GM12875 (cell line): ENCODE results near the gene CXCR2.
"Not testable (repeated sequence)": the region's sequence is repeated elsewhere in the genome, so short reads cannot be mapped to it uniquely, and the experiment has no call there.

Experiments used
- H3K4me3 ChIP-seq: one replicate; pipeline ENCODE4 v1.5.1; 2011; ENCODE audit warnings: low read depth, low read length, control low read depth
- TF ChIP-seq, protein P1 (sequence below): IDR thresholded peaks from 2 replicates; pipeline ENCODE4 v1.5.1; 2011; ENCODE audit warnings: low read depth, mild to moderate bottlenecking, control low read depth, inconsistent platforms, low read length, moderate library complexity, borderline replicate concordance; ENCODE audit not compliant: insufficient read depth

Gene CXCR2

DNA sequence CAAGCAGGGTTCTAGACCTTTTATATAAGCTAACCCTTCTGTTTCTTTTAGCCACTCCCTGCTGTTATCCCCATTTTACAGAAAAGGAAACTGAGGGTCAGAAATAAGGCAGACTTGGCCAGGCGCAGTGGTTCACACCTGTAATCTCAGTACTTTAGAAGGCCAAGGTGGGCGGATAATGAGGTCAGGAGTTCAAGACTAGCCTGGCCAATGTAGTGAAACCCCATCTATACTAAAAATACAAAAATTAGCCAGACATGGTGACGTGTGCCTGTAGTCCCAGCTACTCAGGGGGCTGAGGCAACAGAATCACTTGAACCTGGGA lies 42.5 kb upstream of the CXCR2 start:
- H3K4me3 ChIP-seq: no peak overlapping the region

DNA sequence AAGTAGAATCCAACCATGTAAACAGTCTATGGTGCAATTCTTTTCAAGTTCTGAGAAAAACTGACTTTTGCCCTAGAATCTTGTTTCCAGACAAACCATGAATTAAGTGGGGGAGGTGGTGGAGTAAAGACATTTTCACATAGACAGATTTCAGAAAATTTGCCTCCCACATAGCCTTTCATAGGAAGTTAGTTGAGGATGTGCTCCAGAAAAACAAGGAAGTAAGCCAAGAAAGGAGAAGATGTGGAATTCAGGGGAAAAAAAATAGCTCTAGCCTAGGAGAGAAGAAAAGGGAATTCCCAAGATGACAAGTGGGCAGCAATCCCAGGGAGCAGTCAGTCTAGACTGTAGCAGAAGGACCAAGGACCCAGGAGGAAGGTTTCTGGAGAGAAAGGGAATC lies 39.4 kb upstream of the CXCR2 start:
- no peak overlapping the region for H3K4me3 ChIP-seq
- TF ChIP-seq, protein P1, sequence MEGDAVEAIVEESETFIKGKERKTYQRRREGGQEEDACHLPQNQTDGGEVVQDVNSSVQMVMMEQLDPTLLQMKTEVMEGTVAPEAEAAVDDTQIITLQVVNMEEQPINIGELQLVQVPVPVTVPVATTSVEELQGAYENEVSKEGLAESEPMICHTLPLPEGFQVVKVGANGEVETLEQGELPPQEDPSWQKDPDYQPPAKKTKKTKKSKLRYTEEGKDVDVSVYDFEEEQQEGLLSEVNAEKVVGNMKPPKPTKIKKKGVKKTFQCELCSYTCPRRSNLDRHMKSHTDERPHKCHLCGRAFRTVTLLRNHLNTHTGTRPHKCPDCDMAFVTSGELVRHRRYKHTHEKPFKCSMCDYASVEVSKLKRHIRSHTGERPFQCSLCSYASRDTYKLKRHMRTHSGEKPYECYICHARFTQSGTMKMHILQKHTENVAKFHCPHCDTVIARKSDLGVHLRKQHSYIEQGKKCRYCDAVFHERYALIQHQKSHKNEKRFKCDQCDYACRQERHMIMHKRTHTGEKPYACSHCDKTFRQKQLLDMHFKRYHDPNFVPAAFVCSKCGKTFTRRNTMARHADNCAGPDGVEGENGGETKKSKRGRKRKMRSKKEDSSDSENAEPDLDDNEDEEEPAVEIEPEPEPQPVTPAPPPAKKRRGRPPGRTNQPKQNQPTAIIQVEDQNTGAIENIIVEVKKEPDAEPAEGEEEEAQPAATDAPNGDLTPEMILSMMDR: no peak

More for the DNA sequence above, 42.5 kb upstream of the CXCR2 start:
- TF ChIP-seq, protein P1: no peak

DNA sequence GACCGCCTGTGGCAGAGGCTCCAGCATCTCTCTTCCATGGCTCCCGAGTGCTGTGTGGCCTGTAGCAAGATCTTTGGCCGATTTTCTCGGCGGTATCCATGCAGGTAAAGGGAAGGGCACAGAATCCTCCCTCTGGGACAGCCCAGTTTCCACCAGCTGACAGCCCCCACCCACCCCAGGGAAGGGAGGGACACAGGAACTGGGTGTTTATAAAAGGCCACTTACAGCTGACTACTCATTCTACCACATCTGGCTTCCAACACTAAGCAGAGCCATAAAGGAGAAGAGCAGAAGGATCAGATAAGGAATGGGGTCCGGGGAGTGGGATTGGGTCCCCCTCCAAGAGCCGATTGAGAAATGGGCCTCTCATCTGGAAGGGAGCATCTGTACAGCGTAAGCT lies 36.6 kb upstream of the CXCR2 start:
- TF ChIP-seq, protein P1: no peak
- H3K4me3 ChIP-seq: no peak overlapping the region

DNA sequence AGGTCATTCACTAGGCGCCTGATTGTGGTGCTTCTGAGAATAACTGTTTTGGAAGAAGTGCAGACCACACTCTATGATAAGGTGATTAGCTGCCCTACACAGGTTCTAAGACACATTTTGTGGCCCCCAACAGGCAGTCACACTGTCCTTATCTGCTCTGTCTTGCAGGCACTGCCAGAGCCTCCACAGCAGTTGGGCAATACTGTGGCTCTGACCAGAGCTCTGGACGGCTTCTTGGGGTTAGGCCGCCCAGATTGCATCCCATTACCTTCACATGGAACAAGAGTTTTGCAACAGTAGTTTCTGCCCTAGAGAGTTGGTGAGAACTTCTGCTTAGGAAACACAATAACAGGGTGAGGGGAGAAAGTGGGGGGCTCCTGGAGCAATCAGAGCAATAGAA lies 34.1 kb upstream of the CXCR2 start:
- H3K4me3 ChIP-seq: no peak overlapping the region
- TF ChIP-seq, protein P1: no peak

DNA sequence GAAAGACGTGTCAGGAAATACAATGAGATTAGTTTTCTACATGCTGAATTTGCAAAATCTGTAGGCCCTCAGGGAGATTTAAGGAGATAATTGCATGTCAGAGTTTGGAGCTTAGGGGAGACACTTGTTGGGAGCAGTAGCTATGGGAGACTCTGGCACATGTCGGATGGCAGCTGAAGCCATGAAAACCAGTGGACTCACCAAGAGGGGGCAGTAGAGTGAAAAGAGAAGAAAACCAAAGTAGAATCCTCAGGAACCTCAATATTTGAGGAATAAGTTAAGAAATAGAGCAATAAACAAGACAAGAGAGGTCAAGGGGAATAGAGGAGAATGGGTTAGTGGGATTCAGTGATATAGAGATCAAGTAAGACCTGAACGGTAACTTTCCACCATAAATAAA lies 31.9 kb upstream of the CXCR2 start:
- no peak overlapping the region for H3K4me3 ChIP-seq
- TF ChIP-seq, protein P1: no peak

DNA sequence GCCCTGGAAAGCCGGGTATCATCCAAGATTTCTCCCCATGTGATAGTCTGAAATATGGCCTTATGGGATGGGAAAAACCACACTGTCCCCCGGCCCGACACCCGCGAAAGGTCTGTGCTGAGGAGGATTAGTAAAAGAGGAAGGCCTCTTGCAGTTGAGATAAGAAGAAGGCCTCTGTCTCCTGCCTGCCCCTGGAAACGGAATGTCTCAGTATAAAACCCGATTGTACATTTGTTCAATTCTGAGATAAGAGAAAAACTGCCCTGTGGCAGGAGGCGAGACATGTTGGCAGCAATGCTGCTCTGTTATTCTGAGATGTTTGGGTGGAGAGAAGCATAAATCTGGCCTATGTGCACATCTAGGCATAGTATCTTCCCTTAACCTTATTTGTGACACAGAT lies 30.0 kb upstream of the CXCR2 start:
- TF ChIP-seq, protein P1: no peak
- H3K4me3 ChIP-seq: no peak overlapping the region

DNA sequence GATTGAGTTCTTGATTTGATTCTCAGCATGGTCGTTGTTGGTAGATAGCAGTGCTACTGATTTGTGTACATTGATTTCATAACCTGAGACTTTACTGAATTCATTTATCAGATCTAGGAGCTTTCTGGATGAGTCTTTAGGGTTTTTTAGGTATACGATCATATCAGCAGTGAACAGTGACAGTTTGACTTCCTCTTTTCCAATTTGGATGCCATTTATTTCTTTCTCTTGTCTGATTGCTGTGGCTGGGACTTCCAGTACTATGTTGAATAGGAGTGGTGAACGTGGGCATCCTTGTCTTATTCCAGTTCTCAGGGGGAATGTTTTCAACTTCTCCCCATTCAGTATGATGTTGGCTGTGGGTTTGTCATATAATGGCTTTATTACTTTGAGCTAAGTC lies 27.9 kb upstream of the CXCR2 start:
- TF ChIP-seq, protein P1: no peak
- no peak overlapping the region for H3K4me3 ChIP-seq

DNA sequence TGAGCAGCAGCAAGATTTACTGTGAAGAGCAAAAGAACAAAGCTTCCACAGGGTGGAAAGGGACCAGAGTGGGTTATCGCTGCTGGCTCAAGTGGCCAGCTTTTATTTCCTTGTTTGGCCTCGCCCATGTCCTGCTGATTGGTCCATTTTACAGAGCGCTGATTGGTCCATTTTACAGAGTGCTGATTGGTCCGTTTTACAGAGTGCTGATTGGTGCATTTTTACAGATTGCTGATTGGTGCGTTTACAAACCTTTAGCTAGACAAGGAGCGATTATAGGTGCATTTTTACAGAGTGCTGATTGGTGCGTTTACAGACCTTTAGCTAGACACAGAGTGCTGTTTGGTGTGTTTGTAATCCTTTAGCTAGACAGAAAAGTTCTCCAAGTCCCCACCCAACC lies 17.0 kb upstream of the CXCR2 start:
- H3K4me3 ChIP-seq: not testable (repeated sequence)

DNA sequence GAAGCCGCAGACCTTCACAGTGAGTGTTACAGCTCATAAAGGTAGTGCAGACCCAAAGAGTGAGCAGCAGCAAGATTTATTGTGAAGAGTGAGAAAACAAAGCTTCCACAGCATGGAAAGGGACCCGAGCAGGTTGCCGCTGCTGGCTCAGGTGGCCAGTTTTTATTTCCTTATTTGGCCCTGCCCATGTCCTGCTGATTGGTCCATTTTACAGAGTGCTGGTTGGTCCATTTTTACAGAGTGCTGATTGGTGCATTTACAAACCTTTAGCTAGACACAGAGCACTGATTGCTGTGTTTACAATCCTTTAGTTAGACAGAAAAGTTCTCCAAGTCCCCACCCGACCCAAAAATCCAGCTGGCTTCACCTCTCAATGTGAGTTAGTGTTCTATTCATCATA lies 4.0 kb upstream of the CXCR2 start:
- H3K4me3 ChIP-seq: not testable (repeated sequence)

DNA sequence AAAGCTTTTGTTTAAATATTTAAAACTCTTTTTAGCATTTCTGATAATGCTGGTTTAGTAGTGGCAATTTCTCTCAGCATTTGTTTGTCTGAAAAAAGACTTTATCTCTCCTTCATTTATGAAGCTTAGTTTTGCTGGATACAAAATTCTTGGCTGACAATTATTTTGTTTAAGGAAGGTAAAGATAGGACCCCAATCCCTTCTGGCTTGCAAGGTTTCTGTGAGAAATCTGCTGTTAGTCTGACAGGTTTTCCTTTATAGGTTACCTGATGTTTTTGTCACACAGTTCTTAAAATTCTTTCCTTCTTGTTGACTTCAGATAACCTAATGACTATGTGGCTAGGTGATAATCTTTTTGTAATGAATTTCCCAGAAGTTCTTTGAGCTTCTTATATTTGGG lies 3.5 kb upstream of the CXCR2 start:
- not testable (repeated sequence) for H3K4me3 ChIP-seq
